Measurements from ENCODE around the gene PATJ. TPM values are rescaled to one million over a fixed set of nuclear protein-coding genes. Genes with fewer than 3 reads are reported as not detected.

Gene PATJ
- total RNA-seq, 1 experiment from 2014 or later, result 28.7 TPM

- CTCF ChIA-PET, result no interaction called here
- no peaks in the 10 kb centered on the region for H4K20me1 ChIP-seq (ENCODE audit: low read length)
- H3K27ac ChIP-seq (ENCODE audit: low read length), result no peak overlapping the region
- H3F3A ChIP-seq (ENCODE audit: low read length, unreplicated experiment), result no peaks in the 10 kb centered on the region
- TF ChIP-seq CTCF (conservative IDR thresholded peaks at IDR 0.05; ENCODE audit: low read depth, low read length), result peak; percentile 76
- TF ChIP-seq EZH2phosphoT487 (IDR thresholded peaks at IDR 0.05; ENCODE audit: borderline replicate concordance, low read length), result no peak
- TF ChIP-seq EZH2 (IDR thresholded peaks at IDR 0.05; ENCODE audit: low read length, unreplicated experiment), result no peak
- H3K9ac ChIP-seq (ENCODE audit: low read length), result no peak overlapping the region
- no peaks in the 10 kb centered on the region for H3K27me3 ChIP-seq (ENCODE audit: low read length)
- DNase-seq, result peak; percentile 63
- no peaks in the 10 kb centered on the region for H3K9me2 ChIP-seq (replicated peaks; ENCODE audit: low read length)
- no peaks in the 10 kb centered on the region for H3K36me3 ChIP-seq (ENCODE audit: low read depth, low read length)
- H3K4me1 ChIP-seq (ENCODE audit: insufficient read depth, low read length), result 0 out of 2 replicates have a peak, but pooled peaks cover 14% of the 10 kb centered on the region
- H2AFZ ChIP-seq (ENCODE audit: low read length), result no peak overlapping the region; the same call in 1 of the 2 replicates
- intact Hi-C loops (cut with micrococcal nuclease), result loop anchor here (1.0 kb wide), 2 partner anchors 120 to 181 kb away; no protein-coding TSS in a partner anchor
- peak; percentile 64 for ATAC-seq
- H3K79me2 ChIP-seq (ENCODE audit: low read length), result no peaks in the 10 kb centered on the region
- no peak overlapping the region for H3K4me3 ChIP-seq (ENCODE audit: low read length)
- BruUV-seq (replicated peaks), result no TSS peak
- POLR2A ChIA-PET (ENCODE audit: unreplicated experiment), result interaction anchor here (0.7 kb wide), 1 partner anchor 11 kb away, joined by 5 read pairs; no protein-coding TSS in a partner anchor
- H3K4me2 ChIP-seq (ENCODE audit: low read length), result no peak overlapping the region
- H3K9me3 ChIP-seq (ENCODE audit: low read length), result no peaks in the 10 kb centered on the region
These were observed 208.1 kb downstream of the PATJ start for GRCh38 chr1:61950418-61950817.

- ChIA-PET CTCF (interaction anchor here (0.6 kb wide), 1 partner anchor 22 kb away, joined by 9 read pairs; no protein-coding TSS in a partner anchor), POLR2A (ENCODE audit: unreplicated experiment) (interaction anchor here (0.6 kb wide), 1 partner anchor 141 kb away, joined by 3 read pairs; no protein-coding TSS in a partner anchor)
- Histone ChIP-seq H3K9me2 (replicated peaks; ENCODE audit: low read length) (no peaks in the 10 kb centered on the region), H3K9ac (ENCODE audit: low read length) (no peak overlapping the region), H4K20me1 (ENCODE audit: low read length) (no peaks in the 10 kb centered on the region), H2AFZ (ENCODE audit: low read length) (no peak overlapping the region), H3K4me1 (ENCODE audit: insufficient read depth, low read length) (0 out of 2 replicates have a peak, but pooled peaks cover 14% of the 10 kb centered on the region), H3K4me2 (ENCODE audit: low read length) (no peak overlapping the region), H3F3A (ENCODE audit: low read length, unreplicated experiment) (no peaks in the 10 kb centered on the region), H3K9me3 (ENCODE audit: low read length) (no peaks in the 10 kb centered on the region), H3K27me3 (ENCODE audit: low read length) (no peaks in the 10 kb centered on the region), H3K79me2 (ENCODE audit: low read length) (no peaks in the 10 kb centered on the region), H3K4me3 (ENCODE audit: low read length) (no peak overlapping the region), H3K27ac (ENCODE audit: low read length) (no peak overlapping the region), H3K36me3 (ENCODE audit: low read depth, low read length) (no peaks in the 10 kb centered on the region)
- no TSS peak for BruUV-seq (replicated peaks)
- TF ChIP-seq EZH2phosphoT487 (IDR thresholded peaks at IDR 0.05; ENCODE audit: borderline replicate concordance, low read length) (no peak), CTCF (conservative IDR thresholded peaks at IDR 0.05; ENCODE audit: low read depth, low read length) (no peak), EZH2 (IDR thresholded peaks at IDR 0.05; ENCODE audit: low read length, unreplicated experiment) (no peak)
- ATAC-seq (peak; percentile 58), DNase-seq (peak; percentile 68)
- intact Hi-C loops (cut with micrococcal nuclease), result no loop called here
These were observed 209.7 kb downstream of the PATJ start for GRCh38 chr1:61951731-61952580.
